GM15510 (cell line): ENCODE data around the gene UTP15.

Source experiments
- POLR2A ChIP-seq: IDR thresholded peaks from 3 replicates; pipeline ENCODE4 v1.6.1; 2011; ENCODE audit warnings: borderline replicate concordance; ENCODE audit not compliant: insufficient read length; ENCODE audit errors: extremely low read depth

Gene UTP15

GRCh38 chr5:73565139-73565968 is at the start of gene UTP15, which contains the start of gene ANKRA2:
TSS of gene UTP15 (plus strand) at chr5:73565743. CDS start at chr5:73567345, 1,602 bp downstream.
TSS of gene ANKRA2 (minus strand) at chr5:73565639. CDS start at chr5:73562881, 2,758 bp downstream.
- peak; percentile 68 for TF ChIP-seq POLR2A

- TF ChIP-seq POLR2A: no peak
Measured at GRCh38 chr5:73519531-73520283, 45.8 kb upstream of the UTP15 start.

GRCh38 chr5:73522989-73523388 is 42.6 kb upstream of the UTP15 start:
- no peak for TF ChIP-seq POLR2A

- no peak for TF ChIP-seq POLR2A
Measured at GRCh38 chr5:73523861-73524260, 41.7 kb upstream of the UTP15 start.

- TF ChIP-seq POLR2A: no peak
Measured at GRCh38 chr5:73525606-73526203, 39.8 kb upstream of the UTP15 start.

- no peak for TF ChIP-seq POLR2A
Measured at GRCh38 chr5:73528248-73528647, 37.3 kb upstream of the UTP15 start.

GRCh38 chr5:73529081-73529480 is 36.5 kb upstream of the UTP15 start:
- TF ChIP-seq POLR2A: no peak

GRCh38 chr5:73531356-73531755 is 34.2 kb upstream of the UTP15 start:
- no peak for TF ChIP-seq POLR2A

GRCh38 chr5:73532195-73532594 is 33.3 kb upstream of the UTP15 start:
- TF ChIP-seq POLR2A: no peak

GRCh38 chr5:73534011-73534644 is 31.4 kb upstream of the UTP15 start:
- no peak for TF ChIP-seq POLR2A

- TF ChIP-seq POLR2A: no peak
Measured at GRCh38 chr5:73534971-73535370, 30.6 kb upstream of the UTP15 start.

- TF ChIP-seq POLR2A: no peak
Measured at GRCh38 chr5:73539730-73540129, 25.8 kb upstream of the UTP15 start.

- TF ChIP-seq POLR2A: no peak
Measured at GRCh38 chr5:73540192-73540591, 25.4 kb upstream of the UTP15 start.

GRCh38 chr5:73542020-73542419 is 23.5 kb upstream of the UTP15 start:
- TF ChIP-seq POLR2A: no peak
